ENCODE data around the gene AGBL4. TPM values are rescaled to one million over a fixed set of nuclear protein-coding genes. Genes with fewer than 3 reads are reported as not detected.
A peak's percentile ranks its signal among the peaks of the same experiment; 100 is the strongest.

AGBL4 gene
- total RNA-seq, 1 donor from 2014 or later = not detected

- no peak for DNase-seq (ENCODE audit: low read depth)
Observed at GRCh38 chr1:49190138-49190537, 833.6 kb downstream of the AGBL4 start.

- DNase-seq (ENCODE audit: low read depth) = no peak
Observed at GRCh38 chr1:49187056-49187455, 836.7 kb downstream of the AGBL4 start.

- DNase-seq (ENCODE audit: low read depth) = no peak
Observed at GRCh38 chr1:49185450-49185980, 838.2 kb downstream of the AGBL4 start.

GRCh38 chr1:49183489-49183888 lies 840.3 kb downstream of the AGBL4 start:
- no peak for DNase-seq (ENCODE audit: low read depth)

- no peak for DNase-seq (ENCODE audit: low read depth)
Observed at GRCh38 chr1:49181033-49181432, 842.7 kb downstream of the AGBL4 start.

- DNase-seq (ENCODE audit: low read depth) = no peak
Observed at GRCh38 chr1:49171941-49172593, 851.7 kb downstream of the AGBL4 start.

- no peak for DNase-seq (ENCODE audit: low read depth)
Observed at GRCh38 chr1:49166031-49166430, 857.7 kb downstream of the AGBL4 start.

- peak; percentile 4 for DNase-seq (ENCODE audit: low read depth)
Observed at GRCh38 chr1:49163031-49163430, 860.7 kb downstream of the AGBL4 start.

- no peak for DNase-seq (ENCODE audit: low read depth)
Observed at GRCh38 chr1:49160677-49161076, 863.1 kb downstream of the AGBL4 start.

- DNase-seq (ENCODE audit: low read depth) = no peak
Observed at GRCh38 chr1:49136738-49137251, 887.0 kb downstream of the AGBL4 start.

- no peak for DNase-seq (ENCODE audit: low read depth)
Observed at GRCh38 chr1:49125746-49126145, 898.0 kb downstream of the AGBL4 start.

- DNase-seq (ENCODE audit: low read depth) = no peak
Observed at GRCh38 chr1:49111931-49112330, 911.8 kb downstream of the AGBL4 start.

GRCh38 chr1:49106445-49106844 lies 917.3 kb downstream of the AGBL4 start:
- no peak for DNase-seq (ENCODE audit: low read depth)

- DNase-seq (ENCODE audit: low read depth) = no peak
Observed at GRCh38 chr1:49104575-49104974, 919.2 kb downstream of the AGBL4 start.

- DNase-seq (ENCODE audit: low read depth) = peak; percentile 40
Observed at GRCh38 chr1:49102752-49103151, 921.0 kb downstream of the AGBL4 start.

- DNase-seq (ENCODE audit: low read depth) = no peak
Observed at GRCh38 chr1:49098866-49099265, 924.9 kb downstream of the AGBL4 start.

- DNase-seq (ENCODE audit: low read depth) = no peak
Observed at GRCh38 chr1:49086327-49086726, 937.4 kb downstream of the AGBL4 start.

GRCh38 chr1:49085079-49085478 lies 938.7 kb downstream of the AGBL4 start:
- DNase-seq (ENCODE audit: low read depth) = no peak

GRCh38 chr1:49060766-49061165 lies 963.0 kb downstream of the AGBL4 start:
- no peak for DNase-seq (ENCODE audit: low read depth)

GRCh38 chr1:49059087-49059486 lies 964.7 kb downstream of the AGBL4 start:
- no peak for DNase-seq (ENCODE audit: low read depth)

- no peak for DNase-seq (ENCODE audit: low read depth)
Observed at GRCh38 chr1:49052102-49052501, 971.7 kb downstream of the AGBL4 start.

GRCh38 chr1:49051647-49052046 lies 972.1 kb downstream of the AGBL4 start:
- no peak for DNase-seq (ENCODE audit: low read depth)

GRCh38 chr1:49050041-49050440 lies 973.7 kb downstream of the AGBL4 start:
- no peak for DNase-seq (ENCODE audit: low read depth)

Data from myocyte (in vitro differentiated cells).